H9 (cell line): Measurements from ENCODE around the gene ARHGAP26. TPM values are rescaled to one million over a fixed set of nuclear protein-coding genes. Genes with fewer than 3 reads are reported as not detected.

Source experiments
- DNase-seq: peaks from one replicate; pipeline ENCODE4 v3.0.0-alpha.2; 2017
- H2AFZ ChIP-seq: one replicate; pipeline ENCODE4 v1.6.1; 2013; ENCODE audit warnings: mild to moderate bottlenecking, low read length, control low read depth, moderate library complexity
- H2AK5ac ChIP-seq: 2 replicates; pipeline ENCODE4 v1.6.1; 2013; ENCODE audit warnings: low read length, control low read depth, mixed read lengths; ENCODE audit not compliant: insufficient read length
- H2BK120ac ChIP-seq: one replicate; pipeline ENCODE4 v1.6.1; 2013; ENCODE audit warnings: low read depth, mild to moderate bottlenecking, low read length, control low read depth, inconsistent platforms; ENCODE audit not compliant: poor library complexity, severe bottlenecking
- H2BK12ac ChIP-seq: 2 replicates; pipeline ENCODE4 v1.6.1; 2013; ENCODE audit warnings: low read length, control low read depth, mixed read lengths, low read depth; ENCODE audit not compliant: insufficient read length
- H2BK15ac ChIP-seq: 2 replicates; pipeline ENCODE4 v1.6.1; 2013; ENCODE audit warnings: low read depth, low read length, control low read depth
- H2BK20ac ChIP-seq: one replicate; pipeline ENCODE4 v1.6.1; 2013; ENCODE audit warnings: low read depth, mild to moderate bottlenecking, low read length, control low read depth, inconsistent platforms; ENCODE audit not compliant: poor library complexity, severe bottlenecking
- H2BK5ac ChIP-seq: 2 replicates; pipeline ENCODE4 v1.6.1; 2013; ENCODE audit warnings: low read length, control low read depth, mixed read lengths; ENCODE audit not compliant: insufficient read length
- H3K14ac ChIP-seq: 2 replicates; pipeline ENCODE4 v1.6.1; 2013; ENCODE audit warnings: low read length, control low read depth; ENCODE audit not compliant: insufficient read depth
- H3K18ac ChIP-seq: 2 replicates; pipeline ENCODE4 v1.6.1; 2013; ENCODE audit warnings: low read depth, mild to moderate bottlenecking, mixed read lengths, low read length, control low read depth; ENCODE audit not compliant: insufficient read length
- H3K23ac ChIP-seq: 2 replicates; pipeline ENCODE4 v1.6.1; 2013; ENCODE audit warnings: low read length, control low read depth, mixed read lengths, low read depth; ENCODE audit not compliant: insufficient read length
- H3K23me2 ChIP-seq: 2 replicates; pipeline ENCODE4 v1.6.1; 2013; ENCODE audit warnings: low read depth, mild to moderate bottlenecking, mixed read lengths, low read length, control low read depth; ENCODE audit not compliant: insufficient read length, poor library complexity, severe bottlenecking
- H3K27ac ChIP-seq: 2 replicates; pipeline ENCODE4 v1.5.1; 2013; ENCODE audit warnings: low read length, control low read depth, mixed read lengths, low read depth; ENCODE audit not compliant: insufficient read length
- H3K27me3 ChIP-seq: 2 replicates; pipeline ENCODE4 v1.6.1; 2013; ENCODE audit warnings: low read length, control low read depth, inconsistent platforms; ENCODE audit not compliant: insufficient read depth
- H3K4ac ChIP-seq: 2 replicates; pipeline ENCODE4 v1.6.1; 2013; ENCODE audit warnings: low read depth, mild to moderate bottlenecking, control low read depth, inconsistent platforms, low read length, moderate library complexity
- H3K4me1 ChIP-seq: 2 replicates; pipeline ENCODE4 v1.6.1; 2013; ENCODE audit warnings: low read length, control low read depth, inconsistent platforms; ENCODE audit not compliant: insufficient read depth
- H3K4me2 ChIP-seq: 2 replicates; pipeline ENCODE4 v1.6.1; 2013; ENCODE audit warnings: low read length, control low read depth, mixed read lengths; ENCODE audit not compliant: insufficient read length, insufficient read depth
- H3K56ac ChIP-seq: 2 replicates; pipeline ENCODE4 v1.6.1; 2013; ENCODE audit warnings: low read depth, mild to moderate bottlenecking, mixed read lengths, low read length, control low read depth; ENCODE audit not compliant: insufficient read length
- H3K79me1 ChIP-seq: 2 replicates; pipeline ENCODE4 v1.6.1; 2013; ENCODE audit warnings: low read depth, mild to moderate bottlenecking, moderate library complexity, low read length, control low read depth, inconsistent platforms; ENCODE audit not compliant: insufficient read depth, poor library complexity, severe bottlenecking
- H3K79me2 ChIP-seq: 2 replicates; pipeline ENCODE4 v1.6.1; 2013; ENCODE audit warnings: low read length, control low read depth, inconsistent platforms; ENCODE audit not compliant: insufficient read depth
- H3K9ac ChIP-seq: 2 replicates; pipeline ENCODE4 v1.6.1; 2013; ENCODE audit warnings: low read length, control low read depth, mixed read lengths; ENCODE audit not compliant: insufficient read length; ENCODE audit errors: extremely low read depth
- H3K9me3 ChIP-seq: one replicate; pipeline ENCODE4 v1.6.1; 2013; ENCODE audit warnings: low read depth, low read length, inconsistent platforms; ENCODE audit not compliant: control insufficient read depth
- H3T11ph ChIP-seq: one replicate; pipeline ENCODE4 v1.6.1; 2013; ENCODE audit warnings: mild to moderate bottlenecking, low read length, control low read depth, inconsistent platforms
- H4K20me1 ChIP-seq: one replicate; pipeline ENCODE4 v1.6.1; 2013; ENCODE audit not compliant: control insufficient read depth, insufficient read length, insufficient read depth
- H4K5ac ChIP-seq: 2 replicates; pipeline ENCODE4 v1.6.1; 2013; ENCODE audit warnings: low read depth, mild to moderate bottlenecking, mixed read lengths, low read length, control low read depth; ENCODE audit not compliant: insufficient read length
- H4K8ac ChIP-seq: replicated peaks from 2 replicates; pipeline ENCODE4 v1.6.1; 2013; ENCODE audit warnings: low read length, control low read depth, mixed read lengths, low read depth; ENCODE audit not compliant: insufficient read length
- H4K91ac ChIP-seq: 2 replicates; pipeline ENCODE4 v1.6.1; 2013; ENCODE audit warnings: low read depth, mild to moderate bottlenecking, moderate library complexity, mixed read lengths, low read length, control low read depth; ENCODE audit not compliant: insufficient read length
- H3K27ac Mint-ChIP-seq, 3 experiments: 2 replicates in 2 of 3; 3 replicates in 1 of 3; pipeline ENCODE4 v1.8.0; 2020 to 2021; ENCODE audit warnings: mixed read lengths in 3 of 3, mild to moderate bottlenecking in 1 of 3, moderate library complexity in 1 of 3
- H3K27me3 Mint-ChIP-seq: 2 replicates; pipeline ENCODE4 v1.8.0; 2021; ENCODE audit warnings: low read depth, mild to moderate bottlenecking, moderate library complexity, mixed read lengths
- H3K36me3 Mint-ChIP-seq, 3 experiments: 2 replicates in 2 of 3; 3 replicates in 1 of 3; pipeline ENCODE4 v1.8.0; 2020 to 2021; ENCODE audit warnings: low read depth in 3 of 3, mixed read lengths in 3 of 3; ENCODE audit not compliant: insufficient read depth in 1 of 3
- H3K4me1 Mint-ChIP-seq, 2 experiments: 2 replicates each; pipeline ENCODE4 v1.8.0; 2020; ENCODE audit warnings: mixed read lengths in 2 of 2
- H3K4me3 Mint-ChIP-seq, 2 experiments: 2 replicates in 1 of 2; 3 replicates in 1 of 2; pipeline ENCODE4 v1.8.0; 2020 to 2021; ENCODE audit warnings: mild to moderate bottlenecking in 2 of 2, mixed read lengths in 2 of 2, moderate library complexity in 1 of 2
- H3K9me3 Mint-ChIP-seq, 2 experiments: 2 replicates in 1 of 2; 3 replicates in 1 of 2; pipeline ENCODE4 v1.8.0; 2020; ENCODE audit warnings: mild to moderate bottlenecking in 2 of 2, mixed read lengths in 2 of 2, moderate library complexity in 1 of 2
- CTCF ChIP-seq: fragments of 200-600 bp; sonication (generic); conservative IDR thresholded peaks from 3 replicates; pipeline ENCODE4 v1.8.0; 2021; ENCODE audit warnings: antibody characterized with exemption, mild to moderate bottlenecking
- WGBS: extraction: QIAGEN DNeasy Blood & Tissue Kit; methylation state at CpG from one replicate; pipeline ENCODE4 v1.1.7; 2013; ENCODE audit warnings: missing lambda C conversion rate, low lambda C conversion rate, mixed read lengths; ENCODE audit not compliant: insufficient read length; ENCODE audit errors: extremely low coverage; 5-methylcytosine and 5-hydroxymethylcytosine counted together
- total RNA-seq: library from RNA; stranded (reverse); gene quantifications from 2 replicates; pipeline ENCODE4 v1.2.1, GENCODE V29; 2021

Gene ARHGAP26
- total RNA-seq, 1 experiment from 2014 or later, result 13.8 TPM

DNA sequence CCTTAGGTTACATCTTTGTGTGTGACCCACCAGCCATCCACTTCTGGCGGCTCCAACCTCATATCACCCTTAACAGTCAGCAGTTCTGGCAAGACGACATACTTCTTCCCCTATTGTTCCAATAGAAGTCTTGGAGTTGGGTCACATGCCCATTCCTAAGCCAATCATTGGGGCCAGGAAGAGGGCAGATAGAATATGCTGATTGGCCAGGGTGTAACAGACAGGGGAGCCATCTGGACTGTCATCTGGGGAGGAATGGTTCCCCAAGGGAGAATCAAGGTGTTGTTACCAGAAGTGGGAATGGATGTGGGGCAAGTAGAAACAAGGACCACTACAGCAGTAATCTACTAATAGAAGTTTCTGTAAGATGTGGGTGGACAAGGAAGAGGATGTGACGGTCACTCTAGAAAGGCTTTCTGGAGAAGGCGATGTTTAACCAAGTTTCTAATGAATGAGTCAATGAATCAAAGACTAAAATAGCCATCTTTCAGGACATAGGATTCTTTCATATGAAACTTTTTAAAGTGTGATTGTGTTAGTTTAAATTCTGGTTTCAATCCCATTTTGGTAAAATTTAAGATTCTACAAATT lies 200.4 kb downstream of the ARHGAP26 start:
- H3K4ac ChIP-seq, result no peak overlapping the region
- H3K79me2 ChIP-seq, result no peaks in the 10 kb centered on the region
- H2BK12ac ChIP-seq, result no peak overlapping the region
- H3K79me1 ChIP-seq, result no peaks in the 10 kb centered on the region
- Mint-ChIP-seq H3K9me3 (no peaks in the 10 kb centered on the region), H3K27me3 (no peaks in the 10 kb centered on the region), H3K36me3 (no peaks in the 10 kb centered on the region), H3K27ac (no peak overlapping the region), H3K4me3 (no peak overlapping the region), H3K4me1 (peaks cover 4% of the 10 kb centered on the region in 2 experiments; a peak in 3 of 4 replicates)
- no peak overlapping the region for H3T11ph ChIP-seq
- no peak overlapping the region for H3K14ac ChIP-seq
- no peak overlapping the region for H4K8ac ChIP-seq
- H4K5ac ChIP-seq, result no peak overlapping the region
- no peak for DNase-seq
- no peak overlapping the region for H2AFZ ChIP-seq
- H4K91ac ChIP-seq, result no peak overlapping the region
- H3K27me3 ChIP-seq, result no peaks in the 10 kb centered on the region
- H2AK5ac ChIP-seq, result no peak overlapping the region
- no peak for TF ChIP-seq CTCF
- no peak overlapping the region for H2BK15ac ChIP-seq
- H4K20me1 ChIP-seq, result no peaks in the 10 kb centered on the region
- H3K4me1 ChIP-seq, result no peaks in the 10 kb centered on the region; the same call in 1 of the 2 replicates
- H3K23me2 ChIP-seq, result no peaks in the 10 kb centered on the region
- no peak overlapping the region for H2BK120ac ChIP-seq
- H3K27ac ChIP-seq, result no peak overlapping the region
- no peak overlapping the region for H3K18ac ChIP-seq
- H3K23ac ChIP-seq, result no peak overlapping the region
- H3K56ac ChIP-seq, result no peak overlapping the region
- H3K9ac ChIP-seq, result no peak overlapping the region
- no peak overlapping the region for H2BK20ac ChIP-seq
- H3K9me3 ChIP-seq, result no peaks in the 10 kb centered on the region
- no CpG with 5 or more reads among the region's 4 CpGs for WGBS
- H3K4me2 ChIP-seq, result no peak overlapping the region
- no peak overlapping the region for H2BK5ac ChIP-seq
